ENCODE results near the gene TRAPPC3. TPM values are rescaled to one million over a fixed set of nuclear protein-coding genes. Genes with fewer than 3 reads are reported as not detected.
"Not testable (repeated sequence)": the region's sequence is repeated elsewhere in the genome, so short reads cannot be mapped to it uniquely, and the experiment has no call there.

TRAPPC3 gene
- 132 and 147 TPM in 2 replicates for total RNA-seq (2014; rRNA removed; shearing (Covaris generic))

DNA sequence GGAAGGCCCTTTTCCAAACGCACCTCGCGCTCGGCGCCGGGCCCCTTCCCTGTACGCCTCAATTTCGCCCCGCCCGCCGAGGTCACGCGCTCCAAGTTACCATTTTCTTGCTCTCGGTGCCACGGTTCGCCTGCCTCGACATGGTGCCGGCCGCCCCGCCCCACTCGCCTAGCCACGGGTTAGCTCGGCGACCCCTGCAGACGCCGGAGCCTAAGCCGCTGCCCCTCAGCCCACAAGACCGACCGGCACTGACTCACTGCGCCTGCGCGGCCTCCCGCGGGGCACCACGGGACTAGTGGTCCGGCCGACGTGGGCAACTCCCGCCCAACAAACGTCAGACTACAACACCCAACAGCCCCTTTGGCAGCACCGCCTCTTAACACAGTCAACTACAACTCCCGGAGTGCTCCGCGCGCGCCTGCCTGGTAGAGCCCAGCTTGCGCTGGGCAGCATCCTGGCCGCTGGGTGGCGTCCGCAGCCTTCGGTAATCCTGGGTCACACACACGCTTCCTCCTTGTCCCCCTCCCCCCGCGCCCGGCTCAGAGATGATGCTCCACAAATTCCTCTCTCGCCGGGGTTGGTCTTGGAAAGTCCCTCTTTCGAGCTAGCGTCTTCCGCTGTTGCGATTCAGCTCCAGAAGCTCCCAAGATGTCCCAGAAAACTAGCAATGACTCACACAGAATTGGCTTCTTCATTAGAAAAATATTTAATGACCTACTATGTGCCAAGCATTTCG lies at the start of gene TRAPPC3:
Gene TRAPPC3 (minus strand): TSS at position 250 of the 736 bp plus-strand sequence. CDS start 108 bp downstream, at position 142.
- DNase-seq (ENCODE audit: low read depth), result peak; percentile 100

DNA sequence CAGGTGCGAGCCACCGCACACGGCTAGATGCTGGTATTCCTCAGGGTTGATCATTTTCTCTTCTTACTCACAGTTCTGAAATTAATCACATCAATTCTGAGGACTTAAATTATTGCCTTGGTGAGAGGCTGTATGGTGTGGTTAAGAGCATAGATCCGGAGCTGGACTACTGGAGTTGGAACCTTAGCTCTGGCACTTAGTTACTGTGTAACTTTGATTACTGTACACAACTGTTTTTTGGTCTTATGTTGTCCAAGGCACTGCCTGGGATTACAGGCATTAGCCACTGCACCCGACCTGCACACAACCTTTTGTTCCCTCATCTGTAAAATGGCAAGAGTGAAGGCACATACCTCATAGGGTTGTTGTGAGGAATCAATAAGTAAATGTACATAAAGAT lies 49.4 kb upstream of the TRAPPC3 start:
- DNase-seq (ENCODE audit: low read depth), result no peak

DNA sequence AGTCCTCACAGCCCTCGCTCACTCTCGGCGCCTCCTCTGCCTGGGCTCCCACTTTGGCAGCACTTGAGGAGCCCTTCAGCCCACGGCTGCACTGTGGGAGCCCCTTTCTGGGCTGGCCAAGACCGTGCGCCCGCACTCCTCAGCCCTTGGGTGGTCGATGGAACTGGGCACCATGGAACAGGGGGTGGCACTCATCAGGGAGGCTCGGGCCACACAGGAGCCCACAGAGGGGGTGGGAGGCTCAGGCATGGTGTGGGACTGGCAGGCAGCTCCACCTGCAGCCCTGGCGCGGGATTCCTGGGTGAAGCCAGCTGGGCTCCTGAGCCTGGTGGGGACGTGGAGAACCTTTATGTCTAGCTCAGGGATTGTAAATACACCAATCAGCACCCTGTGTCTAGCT lies 47.5 kb upstream of the TRAPPC3 start:
- DNase-seq (ENCODE audit: low read depth), result not testable (repeated sequence)

- peak; percentile 95 for DNase-seq (ENCODE audit: low read depth)
Observed at GRCh38 chr1:36187800-36188593, 38.7 kb upstream of the TRAPPC3 start.

- peak; percentile 51 for DNase-seq (ENCODE audit: low read depth)
Observed at GRCh38 chr1:36183309-36183856, 34.1 kb upstream of the TRAPPC3 start.

- no peak for DNase-seq (ENCODE audit: low read depth)
Observed at GRCh38 chr1:36182734-36183133, 33.4 kb upstream of the TRAPPC3 start.

DNA sequence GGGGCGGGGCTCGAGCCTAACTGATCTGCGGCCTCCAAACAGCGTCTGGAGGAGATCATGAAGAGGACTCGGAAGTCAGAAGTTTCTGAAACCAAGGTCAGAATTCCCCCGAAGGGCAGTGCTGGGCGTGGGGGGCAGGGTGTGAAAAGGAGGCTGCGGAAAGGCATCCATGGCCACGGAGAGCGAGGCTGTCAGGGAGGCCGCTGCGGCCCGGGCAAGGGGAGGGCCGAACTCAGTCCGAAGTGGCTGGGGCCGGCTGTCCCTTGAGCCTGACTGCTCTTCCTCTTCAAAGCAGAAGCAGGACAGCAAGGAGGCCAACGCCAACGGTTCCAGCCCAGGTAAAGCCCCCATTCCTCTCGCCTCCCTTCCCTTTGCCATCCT lies 29.9 kb upstream of the TRAPPC3 start:
- DNase-seq (ENCODE audit: low read depth), result no peak

DNA sequence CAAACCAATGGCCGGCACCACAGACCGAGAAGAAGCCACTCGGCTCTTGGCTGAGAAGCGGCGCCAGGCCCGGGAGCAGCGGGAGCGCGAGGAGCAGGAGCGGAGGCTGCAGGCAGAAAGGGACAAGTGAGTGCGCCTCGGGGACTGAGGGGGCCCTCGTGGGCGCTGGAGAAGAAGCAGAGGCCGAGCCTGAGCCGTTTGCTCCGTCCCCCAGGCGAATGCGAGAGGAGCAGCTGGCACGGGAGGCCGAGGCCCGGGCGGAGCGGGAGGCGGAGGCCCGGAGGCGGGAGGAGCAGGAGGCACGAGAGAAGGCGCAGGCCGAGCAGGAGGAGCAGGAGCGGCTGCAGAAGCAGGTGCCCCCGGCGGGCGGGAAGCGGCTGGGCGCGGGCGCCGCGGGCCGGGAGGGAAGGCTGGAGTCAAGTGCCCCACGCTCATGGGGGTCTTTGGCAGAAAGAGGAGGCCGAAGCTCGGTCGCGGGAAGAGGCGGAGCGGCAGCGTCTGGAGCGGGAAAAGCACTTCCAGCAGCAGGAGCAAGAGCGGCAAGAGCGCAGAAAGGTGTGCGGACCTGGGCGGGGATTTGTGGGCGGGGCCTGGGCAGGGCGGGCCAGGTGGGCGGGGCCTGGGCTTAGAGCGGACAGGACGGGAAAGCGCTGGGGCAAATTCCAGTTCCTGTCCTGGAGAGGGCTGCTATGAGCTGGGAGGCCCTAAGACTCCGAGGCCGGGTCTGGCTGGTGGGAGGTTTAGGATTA lies 29.4 kb upstream of the TRAPPC3 start:
- no peak for DNase-seq (ENCODE audit: low read depth)

DNA sequence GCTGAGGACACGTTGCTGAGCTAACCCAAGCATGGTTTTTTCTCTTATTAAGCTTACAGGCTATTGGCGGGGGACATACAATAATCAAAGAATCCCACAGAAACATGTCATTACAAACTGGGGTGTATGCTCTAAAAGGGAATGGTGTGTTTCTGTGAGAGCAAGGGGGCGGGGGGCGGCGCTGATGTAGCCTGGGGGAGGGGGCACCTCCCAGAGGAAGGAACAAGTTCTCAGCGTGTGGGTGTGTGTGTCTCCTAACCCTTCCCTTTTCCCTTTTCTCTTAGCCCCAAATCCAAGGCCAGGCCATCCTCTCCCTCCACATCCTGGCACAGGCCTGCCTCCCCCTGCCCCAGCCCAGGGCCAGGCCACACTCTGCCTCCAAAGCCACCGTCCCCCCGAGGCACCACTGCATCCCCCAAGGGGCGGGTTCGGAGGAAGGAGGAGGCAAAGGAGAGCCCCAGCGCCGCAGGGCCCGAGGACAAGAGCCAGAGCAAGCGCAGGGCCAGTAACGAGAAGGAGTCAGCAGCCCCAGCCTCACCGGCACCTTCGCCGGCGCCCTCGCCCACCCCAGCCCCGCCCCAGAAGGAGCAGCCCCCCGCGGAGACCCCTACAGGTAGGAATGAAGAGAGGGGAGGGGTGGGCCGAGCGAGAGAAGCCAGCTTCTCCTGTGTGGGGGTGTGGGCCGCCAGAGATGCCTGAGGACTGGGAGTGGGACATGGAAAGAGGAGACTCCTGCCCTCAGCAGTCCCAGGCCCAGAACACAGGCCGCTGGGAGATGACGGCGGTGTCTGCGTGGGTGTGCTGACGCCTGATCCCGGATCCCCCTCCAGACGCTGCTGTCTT lies 28.5 kb upstream of the TRAPPC3 start:
- DNase-seq (ENCODE audit: low read depth), result no peak

- DNase-seq (ENCODE audit: low read depth), result no peak
Observed at GRCh38 chr1:36176106-36176949, 27.0 kb upstream of the TRAPPC3 start.

- peak; percentile 58 for DNase-seq (ENCODE audit: low read depth)
Observed at GRCh38 chr1:36175137-36176095, 26.1 kb upstream of the TRAPPC3 start.

GRCh38 chr1:36174713-36175112 lies 25.4 kb upstream of the TRAPPC3 start:
- DNase-seq (ENCODE audit: low read depth), result no peak

GRCh38 chr1:36172983-36173382 lies 23.7 kb upstream of the TRAPPC3 start:
- peak; percentile 97 for DNase-seq (ENCODE audit: low read depth)

DNA sequence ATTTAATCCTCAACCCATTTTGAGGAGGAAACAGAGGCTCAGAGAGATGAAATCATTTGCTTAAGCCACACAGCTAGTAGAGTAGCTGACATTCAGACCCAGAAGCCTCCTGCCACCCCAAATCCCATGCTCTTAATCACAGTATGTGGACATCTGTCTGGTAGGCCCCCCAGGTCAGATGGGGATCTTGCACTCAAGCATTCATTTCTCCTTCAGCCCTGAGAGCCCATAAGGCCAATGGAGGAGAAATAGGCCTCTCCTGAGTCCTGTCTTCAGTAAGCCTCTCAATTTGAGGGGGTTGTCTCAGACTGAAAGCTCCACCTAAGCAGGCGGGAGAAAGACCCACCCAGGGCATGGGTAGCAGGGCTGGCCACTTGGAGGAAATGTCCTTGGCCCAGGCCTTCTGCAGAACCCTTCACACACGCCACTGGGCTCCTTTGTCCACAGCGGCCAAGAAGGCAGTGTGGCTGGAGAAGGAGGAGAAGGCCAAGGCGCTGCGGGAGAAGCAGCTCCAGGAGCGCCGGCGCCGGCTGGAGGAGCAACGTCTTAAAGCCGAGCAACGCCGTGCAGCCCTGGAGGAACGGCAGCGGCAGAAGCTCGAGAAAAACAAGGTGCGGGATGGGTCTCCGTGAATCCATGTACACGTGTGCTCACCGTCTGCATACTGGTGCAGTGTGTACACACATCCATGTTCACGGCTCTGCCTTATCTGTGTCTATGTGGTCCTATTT lies 22.9 kb upstream of the TRAPPC3 start:
- no peak for DNase-seq (ENCODE audit: low read depth)

- DNase-seq (ENCODE audit: low read depth), result no peak
Observed at GRCh38 chr1:36170643-36171412, 21.5 kb upstream of the TRAPPC3 start.

GRCh38 chr1:36168514-36168913 lies 19.2 kb upstream of the TRAPPC3 start:
- no peak for DNase-seq (ENCODE audit: low read depth)

All from M059J (cell line).